Right lobe of liver (tissue), 4 donors: ENCODE data around the gene KHNYN.

ENCODE experiments used
- POLR2A ChIP-seq: fragments of 450-650 bp; IDR thresholded peaks from one replicate; pipeline ENCODE4 v1.6.1; 2017; ENCODE audit warnings: antibody characterized with exemption, mild to moderate bottlenecking
- TF ChIP-seq, protein P1 (sequence below), 4 donors: fragments of 200-600 bp in 3 of 4; fragments of 450-650 bp in 1 of 4; IDR thresholded peaks; one replicate each; pipeline versions ENCODE4 v1.5.1 to v1.8.0; 2016 to 2022; ENCODE audit warnings: antibody characterized with exemption in 4 of 4, mild to moderate bottlenecking in 2 of 4
- donor health status: DM: no; HTN: no; CAD: no.
- donor health status: DM: no; HTN: no; CAD: no.
- donor health status: DM: no; HTN: yes; CAD: no.

- TF ChIP-seq, protein P1, sequence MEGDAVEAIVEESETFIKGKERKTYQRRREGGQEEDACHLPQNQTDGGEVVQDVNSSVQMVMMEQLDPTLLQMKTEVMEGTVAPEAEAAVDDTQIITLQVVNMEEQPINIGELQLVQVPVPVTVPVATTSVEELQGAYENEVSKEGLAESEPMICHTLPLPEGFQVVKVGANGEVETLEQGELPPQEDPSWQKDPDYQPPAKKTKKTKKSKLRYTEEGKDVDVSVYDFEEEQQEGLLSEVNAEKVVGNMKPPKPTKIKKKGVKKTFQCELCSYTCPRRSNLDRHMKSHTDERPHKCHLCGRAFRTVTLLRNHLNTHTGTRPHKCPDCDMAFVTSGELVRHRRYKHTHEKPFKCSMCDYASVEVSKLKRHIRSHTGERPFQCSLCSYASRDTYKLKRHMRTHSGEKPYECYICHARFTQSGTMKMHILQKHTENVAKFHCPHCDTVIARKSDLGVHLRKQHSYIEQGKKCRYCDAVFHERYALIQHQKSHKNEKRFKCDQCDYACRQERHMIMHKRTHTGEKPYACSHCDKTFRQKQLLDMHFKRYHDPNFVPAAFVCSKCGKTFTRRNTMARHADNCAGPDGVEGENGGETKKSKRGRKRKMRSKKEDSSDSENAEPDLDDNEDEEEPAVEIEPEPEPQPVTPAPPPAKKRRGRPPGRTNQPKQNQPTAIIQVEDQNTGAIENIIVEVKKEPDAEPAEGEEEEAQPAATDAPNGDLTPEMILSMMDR (IDR thresholded peaks at IDR 0.05): peak; percentile 90 to 94 (median 92)
- no peak for TF ChIP-seq POLR2A
Measured at GRCh38 chr14:24431569-24432258, 2.0 kb downstream of the KHNYN start.
